Natural killer cell (primary cell): ENCODE measurements around the gene LPCAT4. TPM values are rescaled to one million over a fixed set of nuclear protein-coding genes. Genes with fewer than 3 reads are reported as not detected.
"Not testable (repeated sequence)": the region's sequence is repeated elsewhere in the genome, so short reads cannot be mapped to it uniquely, and the experiment has no call there.

Experiments
- ATAC-seq, 3 donors: fragments of 150-1000 bp in 2 of 3; fragments of 200-7000 bp in 1 of 3; cut with Tn5 transposase; 1 replicate in 1 of 3; 2 replicates in 2 of 3; pipeline ENCODE4 v1.10.0; 2021; ENCODE audit warnings: mild to moderate bottlenecking in 2 of 3, moderate library complexity in 2 of 3
- DNase-seq, 2 donors: peaks; one replicate each; pipeline versions ENCODE4 v3.0.0 to v3.0.0-alpha.2; 2013 to 2021; ENCODE audit warnings: mixed read lengths in 1 of 2
- H3K27ac ChIP-seq: one replicate; pipeline ENCODE4 v1.5.1; 2013; ENCODE audit warnings: mild to moderate bottlenecking, low read length
- H3K27me3 ChIP-seq: one replicate; pipeline ENCODE4 v1.6.1; 2013; ENCODE audit warnings: low read length; ENCODE audit not compliant: control insufficient read depth, insufficient read depth
- H3K36me3 ChIP-seq: one replicate; pipeline ENCODE4 v1.6.1; 2013; ENCODE audit warnings: low read length; ENCODE audit not compliant: control insufficient read depth, insufficient read depth
- H3K4me1 ChIP-seq: one replicate; pipeline ENCODE4 v1.6.1; 2013; ENCODE audit warnings: low read length; ENCODE audit not compliant: control insufficient read depth, insufficient read depth
- H3K4me3 ChIP-seq: one replicate; pipeline ENCODE4 v1.5.1; 2013; ENCODE audit warnings: low read length
- H3K9me3 ChIP-seq: one replicate; pipeline ENCODE4 v1.6.1; 2013; ENCODE audit warnings: low read length; ENCODE audit not compliant: control insufficient read depth, insufficient read depth
- H3K27ac Mint-ChIP-seq, 2 donors: one replicate each; pipeline ENCODE4 v1.8.0; 2022; ENCODE audit warnings: mild to moderate bottlenecking in 2 of 2, mixed read lengths in 2 of 2, moderate library complexity in 1 of 2
- H3K27me3 Mint-ChIP-seq, 2 donors: one replicate each; pipeline ENCODE4 v1.8.0; 2022; ENCODE audit warnings: low read depth in 2 of 2, mixed read lengths in 2 of 2
- H3K36me3 Mint-ChIP-seq: one replicate; pipeline ENCODE4 v1.8.0; 2022; ENCODE audit warnings: mixed read lengths
- H3K4me1 Mint-ChIP-seq, 2 donors: one replicate each; pipeline ENCODE4 v1.8.0; 2022; ENCODE audit warnings: mixed read lengths in 2 of 2
- H3K4me3 Mint-ChIP-seq: one replicate; pipeline ENCODE4 v1.8.0; 2022; ENCODE audit warnings: mild to moderate bottlenecking, moderate library complexity, mixed read lengths
- H3K9me3 Mint-ChIP-seq, 2 donors: one replicate each; pipeline ENCODE4 v1.8.0; 2022; ENCODE audit warnings: mixed read lengths in 2 of 2
- CTCF ChIP-seq: fragments of 200-600 bp; IDR thresholded peaks from one replicate; pipeline ENCODE4 v1.8.0; 2022; ENCODE audit warnings: antibody characterized with exemption
- WGBS: methylation state at CpG from one replicate; pipeline ENCODE4 v1.1.7; 2013; ENCODE audit warnings: missing lambda C conversion rate; ENCODE audit not compliant: insufficient coverage; 5-methylcytosine and 5-hydroxymethylcytosine counted together
- intact Hi-C: fragments of 100-400 bp; cut with micrococcal nuclease; formaldehyde crosslinking; loops from one replicate; pipeline ENCODE4 v1.14.2; 2022
- total RNA-seq, 4 donors: library from RNA; stranded (reverse); fragments of 120-200 nt in 1 of 4; gene quantifications; one replicate each; pipeline versions ENCODE4 v1.2.3 to v1.2.4, GENCODE V29; 2013 to 2022

The LPCAT4 gene
- total RNA-seq, 3 donors from 2014 or later (not counting 1 experiment from before 2014, with no cell fraction given): 42.1 to 50.1 (median 44.5) TPM

DNA sequence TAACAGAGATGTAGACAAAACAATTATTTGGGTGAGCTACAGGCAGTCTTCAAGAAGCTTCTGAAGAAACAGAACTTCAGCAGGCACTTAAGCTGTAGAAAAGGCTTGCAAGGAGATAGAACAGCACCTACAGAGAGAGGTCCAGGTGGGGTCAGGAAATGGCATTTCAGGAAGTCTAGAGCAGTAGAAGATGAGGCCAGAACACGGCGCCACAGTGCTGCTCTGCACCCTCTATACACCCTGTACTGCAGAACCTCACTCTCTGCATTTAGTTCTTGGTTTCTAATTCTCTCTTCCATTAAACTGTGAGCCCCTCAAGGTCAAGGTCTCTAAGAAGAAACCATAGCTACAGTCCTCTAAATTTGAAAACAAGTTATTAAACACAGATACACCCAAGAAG lies 26.0 kb upstream of the LPCAT4 start:
- H3K27ac Mint-ChIP-seq, ATAC-seq, H3K9me3 ChIP-seq, H3K27ac ChIP-seq, H3K27me3 ChIP-seq, H3K4me1 Mint-ChIP-seq, H3K4me3 Mint-ChIP-seq, H3K27me3 Mint-ChIP-seq, H3K36me3 Mint-ChIP-seq, H3K36me3 ChIP-seq, DNase-seq, H3K4me1 ChIP-seq, H3K9me3 Mint-ChIP-seq, intact Hi-C loops, H3K4me3 ChIP-seq: not testable (repeated sequence)
- WGBS: no CpG with 5 or more reads among the region's 2 CpGs

DNA sequence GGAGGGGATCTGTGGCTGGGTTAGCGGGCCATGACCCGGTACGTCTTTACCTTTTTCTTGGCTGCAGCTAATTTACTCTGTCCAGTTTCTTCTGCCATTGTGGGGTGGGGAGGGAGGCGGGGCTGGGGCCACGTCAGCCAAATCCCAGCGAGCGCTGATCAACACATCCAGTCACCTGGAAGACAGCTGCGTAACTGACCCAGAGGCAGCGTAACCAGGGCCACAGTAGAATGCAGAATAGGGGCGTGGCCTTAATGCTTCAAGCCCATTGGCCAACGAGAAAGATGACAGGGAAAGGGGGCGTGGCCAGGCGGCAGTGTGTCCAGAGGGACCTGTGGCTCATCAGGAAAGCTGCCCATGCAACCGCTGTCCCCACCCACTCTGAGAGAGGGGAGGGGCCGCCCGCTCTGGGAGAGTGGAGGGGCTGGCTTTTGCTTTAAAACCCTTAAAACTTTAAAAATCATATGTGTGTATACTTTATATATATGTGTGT lies 22.6 kb upstream of the LPCAT4 start:
- no CpG with 5 or more reads among the region's 16 CpGs for WGBS
- H3K9me3 Mint-ChIP-seq, H3K36me3 ChIP-seq, H3K4me3 ChIP-seq, H3K4me3 Mint-ChIP-seq, ATAC-seq, H3K27me3 Mint-ChIP-seq, intact Hi-C loops, H3K9me3 ChIP-seq, H3K27ac ChIP-seq, H3K4me1 ChIP-seq, H3K27me3 ChIP-seq, H3K27ac Mint-ChIP-seq, H3K4me1 Mint-ChIP-seq, DNase-seq, H3K36me3 Mint-ChIP-seq: not testable (repeated sequence)

- intact Hi-C loops, H3K36me3 ChIP-seq, H3K4me1 ChIP-seq, H3K4me3 ChIP-seq, DNase-seq, H3K27ac ChIP-seq, H3K9me3 Mint-ChIP-seq, H3K27ac Mint-ChIP-seq, H3K4me3 Mint-ChIP-seq, H3K27me3 ChIP-seq, H3K36me3 Mint-ChIP-seq, H3K27me3 Mint-ChIP-seq, H3K4me1 Mint-ChIP-seq, ATAC-seq, H3K9me3 ChIP-seq: not testable (repeated sequence)
- WGBS: no CpG with 5 or more reads among the region's 19 CpGs
Observed at GRCh38 chr15:34381829-34382521, 15.0 kb upstream of the LPCAT4 start.

DNA sequence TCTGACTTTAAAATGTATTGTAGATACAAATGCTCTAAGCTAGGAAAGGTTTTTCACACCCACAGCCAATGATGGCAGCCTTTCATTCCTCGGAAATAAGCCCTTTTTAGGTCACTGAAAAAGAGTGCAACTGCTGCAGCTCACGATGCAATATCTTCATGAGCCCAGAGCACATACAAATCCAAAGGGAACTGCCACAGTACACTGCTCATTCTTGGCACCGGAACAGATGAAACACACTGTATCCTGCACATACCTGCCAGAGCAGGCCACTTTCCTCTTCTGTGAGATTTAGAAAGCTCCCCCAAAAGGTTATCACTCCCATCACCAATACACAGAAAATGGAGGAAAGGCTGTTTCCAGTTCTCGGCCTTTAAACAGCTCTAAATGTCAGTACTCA lies 13.5 kb upstream of the LPCAT4 start:
- H3K27me3 ChIP-seq, H3K9me3 ChIP-seq, DNase-seq, H3K4me1 Mint-ChIP-seq, intact Hi-C loops, H3K27ac Mint-ChIP-seq, H3K27ac ChIP-seq, H3K9me3 Mint-ChIP-seq, H3K36me3 Mint-ChIP-seq, H3K27me3 Mint-ChIP-seq, H3K4me3 ChIP-seq, H3K4me1 ChIP-seq, H3K4me3 Mint-ChIP-seq, H3K36me3 ChIP-seq, ATAC-seq: not testable (repeated sequence)
- 97% methylated on average over 3 of the region's 4 CpGs for WGBS

DNA sequence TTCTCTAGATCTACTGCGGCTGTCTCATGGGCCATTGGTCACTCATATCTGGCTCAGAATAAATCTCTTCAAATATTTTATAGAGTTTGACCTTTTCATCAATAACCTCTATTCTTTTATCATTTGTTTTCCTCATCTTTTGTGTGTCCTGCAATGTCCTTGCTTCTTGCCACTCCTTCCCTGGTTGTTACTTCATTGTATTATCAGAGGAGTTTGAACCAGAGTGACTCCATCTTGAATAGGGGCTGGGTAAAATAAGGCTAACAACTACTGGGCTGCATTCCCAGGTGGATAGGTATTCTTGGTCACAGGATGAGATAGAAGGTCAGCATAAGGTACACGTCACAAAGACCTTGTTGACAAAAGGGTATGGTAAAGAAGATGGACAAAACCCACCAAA lies 9.9 kb upstream of the LPCAT4 start:
- no peak overlapping the region for H3K27ac Mint-ChIP-seq
- ATAC-seq (no peak), DNase-seq (no peak)
- H3K36me3 ChIP-seq: no peaks in the 10 kb centered on the region
- no peak overlapping the region for H3K4me3 ChIP-seq
- intact Hi-C loops: no loop called here
- no peak overlapping the region for H3K27ac ChIP-seq
- no peaks in the 10 kb centered on the region for H3K9me3 Mint-ChIP-seq
- H3K4me3 Mint-ChIP-seq: no peak overlapping the region
- no peaks in the 10 kb centered on the region for H3K36me3 Mint-ChIP-seq
- TF ChIP-seq CTCF: no peak
- no peaks in the 10 kb centered on the region for H3K9me3 ChIP-seq
- no peaks in the 10 kb centered on the region for H3K27me3 Mint-ChIP-seq
- H3K4me1 Mint-ChIP-seq: no peaks in the 10 kb centered on the region
- no peaks in the 10 kb centered on the region for H3K4me1 ChIP-seq
- WGBS: 93% methylated on average over 1 of the region's 2 CpGs
- no peaks in the 10 kb centered on the region for H3K27me3 ChIP-seq

DNA sequence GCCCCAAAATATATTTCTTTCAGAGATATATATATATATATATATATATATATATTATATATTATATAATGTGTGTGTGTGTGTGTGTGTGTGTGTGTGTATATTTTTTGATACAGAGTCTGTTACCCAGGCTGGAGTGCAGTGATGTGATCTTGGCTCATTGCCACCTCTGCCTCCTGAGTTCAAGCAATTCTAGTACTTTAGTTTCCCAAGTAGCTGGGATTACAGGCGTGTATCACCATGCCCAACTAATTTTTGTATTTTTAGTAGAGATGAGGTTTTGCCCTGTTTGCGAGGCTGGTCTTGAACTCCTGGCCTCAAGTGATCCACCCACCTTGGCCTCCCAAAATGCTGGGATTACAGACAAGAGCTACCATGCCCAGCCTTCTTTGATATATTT lies 8.5 kb upstream of the LPCAT4 start:
- H3K4me1 ChIP-seq, H3K9me3 ChIP-seq, ATAC-seq, H3K4me3 Mint-ChIP-seq, H3K27me3 ChIP-seq, intact Hi-C loops, H3K27ac Mint-ChIP-seq, H3K27me3 Mint-ChIP-seq, H3K9me3 Mint-ChIP-seq, DNase-seq, H3K4me3 ChIP-seq, H3K36me3 Mint-ChIP-seq, H3K36me3 ChIP-seq, H3K4me1 Mint-ChIP-seq, H3K27ac ChIP-seq: not testable (repeated sequence)
- 85% methylated on average over 2 of the region's 2 CpGs for WGBS
